ENCODE data around the gene PRPF40A. TPM values are rescaled to one million over a fixed set of nuclear protein-coding genes. Genes with fewer than 3 reads are reported as not detected.

Gene PRPF40A
- total and polyA plus RNA-seq, 2 experiments from 2014 or later: 101 to 125 TPM

DNA sequence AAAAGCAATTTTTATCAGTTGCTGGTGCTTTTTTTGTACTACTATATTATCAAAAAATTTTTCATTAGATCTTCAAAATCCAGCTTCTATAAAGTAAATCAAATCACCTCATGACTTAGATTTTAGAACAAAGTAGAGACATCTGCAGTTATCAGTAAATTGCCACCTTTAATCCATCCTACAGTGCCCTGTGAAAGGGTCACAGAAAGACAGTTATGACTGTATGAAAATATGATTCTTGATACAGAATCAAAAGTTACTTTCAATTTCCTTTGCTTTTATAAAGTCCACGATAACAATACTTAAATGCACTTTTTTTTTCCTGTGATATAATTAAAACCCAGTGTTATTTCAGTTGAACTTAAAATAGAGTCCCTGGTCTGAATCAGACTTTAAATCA is 61.4 kb downstream of the PRPF40A start:
- no peaks in the 10 kb centered on the region for H3K4me1 ChIP-seq (ENCODE audit: insufficient read depth)
- H3K79me2 ChIP-seq: no peaks in the 10 kb centered on the region
- no peaks in the 10 kb centered on the region for H3K27me3 ChIP-seq
- no peaks in the 10 kb centered on the region for H3K9me2 ChIP-seq (replicated peaks; ENCODE audit: insufficient read depth)
- TF ChIP-seq EZH2phosphoT487 (IDR thresholded peaks at IDR 0.05; ENCODE audit: low read depth, severe bottlenecking, unreplicated experiment) (no peak), EZH2 (IDR thresholded peaks at IDR 0.05; ENCODE audit: borderline replicate concordance) (no peak)
- TF ChIP-seq, protein P1, sequence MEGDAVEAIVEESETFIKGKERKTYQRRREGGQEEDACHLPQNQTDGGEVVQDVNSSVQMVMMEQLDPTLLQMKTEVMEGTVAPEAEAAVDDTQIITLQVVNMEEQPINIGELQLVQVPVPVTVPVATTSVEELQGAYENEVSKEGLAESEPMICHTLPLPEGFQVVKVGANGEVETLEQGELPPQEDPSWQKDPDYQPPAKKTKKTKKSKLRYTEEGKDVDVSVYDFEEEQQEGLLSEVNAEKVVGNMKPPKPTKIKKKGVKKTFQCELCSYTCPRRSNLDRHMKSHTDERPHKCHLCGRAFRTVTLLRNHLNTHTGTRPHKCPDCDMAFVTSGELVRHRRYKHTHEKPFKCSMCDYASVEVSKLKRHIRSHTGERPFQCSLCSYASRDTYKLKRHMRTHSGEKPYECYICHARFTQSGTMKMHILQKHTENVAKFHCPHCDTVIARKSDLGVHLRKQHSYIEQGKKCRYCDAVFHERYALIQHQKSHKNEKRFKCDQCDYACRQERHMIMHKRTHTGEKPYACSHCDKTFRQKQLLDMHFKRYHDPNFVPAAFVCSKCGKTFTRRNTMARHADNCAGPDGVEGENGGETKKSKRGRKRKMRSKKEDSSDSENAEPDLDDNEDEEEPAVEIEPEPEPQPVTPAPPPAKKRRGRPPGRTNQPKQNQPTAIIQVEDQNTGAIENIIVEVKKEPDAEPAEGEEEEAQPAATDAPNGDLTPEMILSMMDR (IDR thresholded peaks at IDR 0.05; ENCODE audit: poor library complexity): no peak
- peaks cover 4% of the 10 kb centered on the region for H3K36me3 ChIP-seq (replicated peaks; ENCODE audit: insufficient read depth, low read depth)
- no peak overlapping the region for H3K4me3 ChIP-seq
- H4K20me1 ChIP-seq (ENCODE audit: insufficient read depth, poor library complexity, severe bottlenecking): no peaks in the 10 kb centered on the region
- H3K4me2 ChIP-seq: no peak overlapping the region
- H3K27ac ChIP-seq: no peak overlapping the region
- no peaks in the 10 kb centered on the region for H3K9me3 ChIP-seq (ENCODE audit: low read depth)
- WGBS (ENCODE audit: low lambda C conversion rate, missing lambda C conversion rate): 97% methylated on average over 1 of the region's 1 CpG
- DNase-seq (ENCODE audit: low spot score): no peak
- H2AFZ ChIP-seq: no peak overlapping the region

DNA sequence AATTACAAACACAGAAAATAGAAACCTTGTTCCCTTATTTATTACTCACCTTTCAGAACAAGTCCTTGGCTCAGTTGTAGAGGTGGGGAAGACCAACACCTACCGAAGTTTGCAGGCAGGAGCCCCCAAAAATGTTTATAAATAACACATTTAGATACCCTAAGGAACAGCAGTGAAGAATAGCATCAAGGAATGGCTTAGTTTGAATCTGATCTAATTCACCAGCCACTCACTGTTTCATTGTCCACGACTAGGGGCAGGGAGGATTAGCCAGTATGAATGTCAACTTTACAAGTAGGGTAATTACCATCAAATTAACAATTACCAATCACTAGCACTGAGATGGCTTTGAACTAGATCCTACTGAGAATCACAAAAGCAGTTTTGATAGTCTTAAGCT is 65.4 kb downstream of the PRPF40A start:
- Histone ChIP-seq H3K4me1 (ENCODE audit: insufficient read depth) (no peaks in the 10 kb centered on the region), H3K9me2 (replicated peaks; ENCODE audit: insufficient read depth) (no peaks in the 10 kb centered on the region), H3K9me3 (ENCODE audit: low read depth) (no peaks in the 10 kb centered on the region), H3K27me3 (no peaks in the 10 kb centered on the region), H3K79me2 (no peaks in the 10 kb centered on the region), H2AFZ (no peak overlapping the region), H3K36me3 (replicated peaks; ENCODE audit: insufficient read depth, low read depth) (no peaks in the 10 kb centered on the region), H3K4me2 (no peak overlapping the region), H3K27ac (no peak overlapping the region), H4K20me1 (ENCODE audit: insufficient read depth, poor library complexity, severe bottlenecking) (no peaks in the 10 kb centered on the region), H3K4me3 (no peak overlapping the region)
- no peak for DNase-seq (ENCODE audit: low spot score)
- TF ChIP-seq EZH2 (IDR thresholded peaks at IDR 0.05; ENCODE audit: borderline replicate concordance) (no peak), EZH2phosphoT487 (IDR thresholded peaks at IDR 0.05; ENCODE audit: low read depth, severe bottlenecking, unreplicated experiment) (no peak)
- TF ChIP-seq, protein P1 (IDR thresholded peaks at IDR 0.05; ENCODE audit: poor library complexity): no peak
- 80% methylated on average over 2 of the region's 2 CpGs for WGBS (ENCODE audit: low lambda C conversion rate, missing lambda C conversion rate)

DNA sequence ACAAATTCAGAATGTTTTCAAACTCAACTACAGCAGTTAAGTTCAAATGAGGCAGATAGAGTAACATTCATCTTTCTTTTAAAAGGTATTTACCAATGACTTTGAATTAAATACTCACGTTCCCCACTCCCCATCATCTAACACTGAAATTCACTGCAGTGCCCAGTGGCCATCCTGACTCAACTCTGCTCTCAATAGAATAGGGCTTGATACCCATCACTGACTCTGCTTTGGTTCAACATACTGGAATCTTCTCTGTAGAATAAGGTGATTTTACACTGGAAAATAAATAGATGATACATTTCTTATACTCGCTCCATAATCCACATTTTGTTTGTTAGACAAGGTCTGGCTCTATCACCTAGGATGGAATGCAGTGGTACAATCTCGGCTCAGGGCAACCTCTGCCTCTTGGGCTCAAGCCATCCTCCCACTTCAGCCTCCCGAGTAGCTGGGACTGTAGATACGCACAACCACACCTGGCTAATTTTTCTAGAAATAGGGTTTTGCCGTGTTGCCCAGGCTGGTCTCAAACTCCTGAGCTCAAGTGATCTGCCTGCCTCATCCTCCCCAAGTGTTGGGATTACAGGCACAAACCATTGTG is 66.4 kb downstream of the PRPF40A start:
- Histone ChIP-seq H3K9me2 (replicated peaks; ENCODE audit: insufficient read depth) (no peaks in the 10 kb centered on the region), H3K4me3 (no peak overlapping the region), H2AFZ (no peak overlapping the region), H3K79me2 (no peaks in the 10 kb centered on the region), H3K27ac (no peak overlapping the region), H3K4me1 (ENCODE audit: insufficient read depth) (no peaks in the 10 kb centered on the region), H3K27me3 (no peaks in the 10 kb centered on the region), H3K9me3 (ENCODE audit: low read depth) (no peaks in the 10 kb centered on the region), H3K4me2 (no peak overlapping the region), H3K36me3 (replicated peaks; ENCODE audit: insufficient read depth, low read depth) (no peaks in the 10 kb centered on the region), H4K20me1 (ENCODE audit: insufficient read depth, poor library complexity, severe bottlenecking) (no peaks in the 10 kb centered on the region)
- 95% methylated on average over 6 of the region's 6 CpGs for WGBS (ENCODE audit: low lambda C conversion rate, missing lambda C conversion rate)
- no peak for DNase-seq (ENCODE audit: low spot score)
- TF ChIP-seq EZH2 (IDR thresholded peaks at IDR 0.05; ENCODE audit: borderline replicate concordance): no peak
- no peak for TF ChIP-seq EZH2phosphoT487 (IDR thresholded peaks at IDR 0.05; ENCODE audit: low read depth, severe bottlenecking, unreplicated experiment)
- TF ChIP-seq, protein P1 (IDR thresholded peaks at IDR 0.05; ENCODE audit: poor library complexity): no peak
